NCI-H187 treated with DMSO at 0.1 percent for 48 hours (cell line): ENCODE measurements around the gene KLC3.
"Not testable (repeated sequence)": the region's sequence is repeated elsewhere in the genome, so short reads cannot be mapped to it uniquely, and the experiment has no call there.

Source experiments
- DNase-seq: peaks from one replicate; lab custom pipeline; 2025; lab: John Stamatoyannopoulos, UW

KLC3 gene

GRCh38 chr19:45320997-45321775 lies 19.4 kb upstream of the KLC3 start:
- no peak for DNase-seq

- DNase-seq = no peak
Observed at GRCh38 chr19:45321848-45322247, 18.7 kb upstream of the KLC3 start.

GRCh38 chr19:45322311-45322710 lies 18.2 kb upstream of the KLC3 start:
- DNase-seq = no peak

GRCh38 chr19:45322744-45323281 lies 17.7 kb upstream of the KLC3 start, which contains the start of gene CKM:
CKM (minus strand) TSS chr19:45322875; CDS start chr19:45319713, 3,162 bp downstream.
- no peak for DNase-seq

- DNase-seq = no peak
Observed at GRCh38 chr19:45323671-45324081, 16.9 kb upstream of the KLC3 start.

GRCh38 chr19:45324349-45324907 lies 16.1 kb upstream of the KLC3 start:
- no peak for DNase-seq

- no peak for DNase-seq
Observed at GRCh38 chr19:45327404-45328143, 13.0 kb upstream of the KLC3 start.

GRCh38 chr19:45331411-45331810 lies 9.1 kb upstream of the KLC3 start:
- DNase-seq = no peak

GRCh38 chr19:45333609-45334303 lies 6.8 kb upstream of the KLC3 start:
- no peak for DNase-seq

- DNase-seq = not testable (repeated sequence)
Observed at GRCh38 chr19:45334881-45335280, 5.7 kb upstream of the KLC3 start.

- no peak for DNase-seq
Observed at GRCh38 chr19:45336696-45337251, 3.8 kb upstream of the KLC3 start.

GRCh38 chr19:45339629-45340028 lies 921 bp upstream of the KLC3 start:
- DNase-seq = no peak

GRCh38 chr19:45340899-45341453 lies 426 bp downstream of the KLC3 start:
- DNase-seq = no peak

GRCh38 chr19:45342911-45343310 lies 2.4 kb downstream of the KLC3 start:
- no peak for DNase-seq

GRCh38 chr19:45344621-45345505 lies 4.3 kb downstream of the KLC3 start:
- DNase-seq = no peak

- no peak for DNase-seq
Observed at GRCh38 chr19:45345506-45345860, 4.9 kb downstream of the KLC3 start.

GRCh38 chr19:45346449-45346848 lies 5.9 kb downstream of the KLC3 start:
- DNase-seq = no peak

GRCh38 chr19:45347570-45348366 lies 7.2 kb downstream of the KLC3 start:
- DNase-seq = no peak

- DNase-seq = no peak
Observed at GRCh38 chr19:45348367-45349125, 8.0 kb downstream of the KLC3 start.
